Heart right ventricle (tissue), 16 donors: Measurements from ENCODE around the gene FAM168A. TPM values are rescaled to one million over a fixed set of nuclear protein-coding genes. Genes with fewer than 3 reads are reported as not detected.

ENCODE experiments used
- ATAC-seq, 8 donors: fragments of 200-7000 bp; cut with Tn5 transposase; one replicate each; pipeline ENCODE4 v1.9.1; 2020; ENCODE audit warnings: mild to moderate bottlenecking in 8 of 8, moderate library complexity in 8 of 8, moderate number of reproducible peaks in 1 of 8
- DNase-seq, 2 donors: peaks; one replicate each; pipeline ENCODE4 v3.0.0-alpha.2; 2020
- H3K27ac ChIP-seq, 10 donors: fragments of 200-600 bp; sonication (generic) in 2 of 10; one replicate each; pipeline versions ENCODE4 v1.5.0 to v1.8.0; 2020 to 2022; ENCODE audit warnings: mild to moderate bottlenecking in 3 of 10
- H3K27me3 ChIP-seq, 7 donors: fragments of 200-600 bp; one replicate each; pipeline ENCODE4 v1.8.0; 2021 to 2022; ENCODE audit warnings: mild to moderate bottlenecking in 2 of 7
- H3K36me3 ChIP-seq, 9 donors: fragments of 200-600 bp; sonication (generic) in 1 of 9; one replicate each; pipeline versions ENCODE4 v1.5.0 to v1.8.0; 2020 to 2022; ENCODE audit warnings: mild to moderate bottlenecking in 2 of 9
- H3K4me1 ChIP-seq, 9 donors: fragments of 200-600 bp; sonication (generic) in 1 of 9; one replicate each; pipeline versions ENCODE4 v1.5.0 to v1.8.0; 2020 to 2022; ENCODE audit warnings: mild to moderate bottlenecking in 4 of 9
- H3K4me3 ChIP-seq, 10 donors: fragments of 200-600 bp; sonication (generic) in 2 of 10; one replicate each; pipeline versions ENCODE4 v1.5.0 to v1.8.0; 2020 to 2022; ENCODE audit warnings: mild to moderate bottlenecking in 7 of 10, moderate library complexity in 2 of 10
- H3K9me3 ChIP-seq, 11 donors: fragments of 200-600 bp in 10 of 11; sonication (generic) in 2 of 11; one replicate each; pipeline versions ENCODE4 v1.5.0 to v1.8.0; 2013 to 2022; ENCODE audit warnings: mild to moderate bottlenecking in 2 of 11, control low read depth in 1 of 11, moderate library complexity in 1 of 11
- WGBS, 2 donors: extraction: QIAGEN DNeasy Blood & Tissue Kit; methylation state at CpG; one replicate each; pipeline ENCODE4 v1.1.7; 2013; ENCODE audit warnings: inconsistent platforms in 1 of 2; 5-methylcytosine and 5-hydroxymethylcytosine counted together
- intact Hi-C, 10 donors: fragments of 100-400 bp; cut with DNase I; formaldehyde crosslinking; loops; one replicate each; pipeline versions ENCODE4 v1.11.1 to v1.14.2; 2022
- polyA plus RNA-seq, 2 donors: library from polyadenylated mRNA; stranded (reverse); fragments of 200-250 nt; gene quantifications; one replicate each; pipeline ENCODE4 v1.2.3, GENCODE V29; 2013
- total RNA-seq, 10 donors: library from RNA; stranded (reverse); fragmentation: NEBNext Ultra II Directional in 3 of 10; extraction: Animal tissue kit (Norgen Biotek cat#: 25700) in 3 of 10; gene quantifications; one replicate each; pipeline versions ENCODE4 v1.2.1 to v1.2.4, GENCODE V29; 2021 to 2023
- TF ChIP-seq, protein P1 (sequence below), 9 donors: fragments of 200-600 bp; sonication (generic) in 2 of 9; IDR thresholded peaks; one replicate each; pipeline versions ENCODE4 v1.5.0 to v1.8.0; 2021 to 2022; ENCODE audit warnings: antibody characterized with exemption in 9 of 9, mild to moderate bottlenecking in 5 of 9, moderate library complexity in 1 of 9
- donor health status: Arrhythmogenic right ventricular cardiomyopathy.
- donor health status: ischemic (EF 13 %, LVEDD 7.1; RV severe dilation, severe dysfunction).
- donor health status: healthy with polysubstance abuse.
- donor health status: DM: no; HTN: yes; CAD: no.
- donor health status: DM: no; HTN: no; CAD: no.
- donor health status: ischemic (EF 25% LVEDD 6.9; RV normal size, moderate dysfunction).
- donor health status: ischemic (EF 25% LVEDD 5.7; RV mildly dilated, moderate dysfunction).
- donor health status: healthy.
- donor health status: DM: yes; HTN: yes; CAD: no.
- donor health status: Ischemic cardiomyopathy.
- donor health status: ischemic (EF 35%, LVEDD 5.7; RV mildly dilated, moderate dysfunction).
- donor health status: nonischemic (EF 11% LVEDD 7.7; RV severe dilation, severe dysfunction).
- donor health status: DM: yes; HTN: yes; CAD: no.
- donor health status: PGD.
- donor health status: ischemic (EF 29% LVEDD 5.4; RV normal size, mild dysfunction).
- donor health status: nonischemic (EF 23%, LVEDD 6.1; RV moderate dilation, normal function).

The FAM168A gene
- total and polyA plus RNA-seq, 12 donors: 7.9 to 37.1 (median 31.8) TPM

DNA sequence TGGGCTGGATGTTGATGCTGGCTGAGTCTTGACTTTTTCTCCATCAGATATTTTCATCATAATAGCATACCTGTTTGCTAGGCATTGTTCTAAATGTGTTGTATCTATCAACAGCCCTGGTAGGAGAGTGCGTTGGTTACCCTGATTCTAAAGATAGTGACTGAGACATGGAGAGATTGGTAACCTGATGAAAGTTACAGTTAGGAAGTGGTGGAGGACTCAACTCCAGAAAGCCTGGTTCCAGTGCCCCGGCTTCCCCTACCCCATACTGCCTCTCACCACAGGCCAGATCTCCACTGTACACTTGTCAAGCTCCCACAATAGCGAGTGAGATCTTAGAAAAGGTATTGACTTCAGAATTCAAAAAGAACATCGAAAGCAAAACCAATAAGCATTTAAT is 244.5 kb downstream of the FAM168A start:
- no peaks in the 10 kb centered on the region for H3K9me3 ChIP-seq
- ATAC-seq: no peak
- 90% methylated on average over 4 of the region's 4 CpGs for WGBS, 2 donors

DNA sequence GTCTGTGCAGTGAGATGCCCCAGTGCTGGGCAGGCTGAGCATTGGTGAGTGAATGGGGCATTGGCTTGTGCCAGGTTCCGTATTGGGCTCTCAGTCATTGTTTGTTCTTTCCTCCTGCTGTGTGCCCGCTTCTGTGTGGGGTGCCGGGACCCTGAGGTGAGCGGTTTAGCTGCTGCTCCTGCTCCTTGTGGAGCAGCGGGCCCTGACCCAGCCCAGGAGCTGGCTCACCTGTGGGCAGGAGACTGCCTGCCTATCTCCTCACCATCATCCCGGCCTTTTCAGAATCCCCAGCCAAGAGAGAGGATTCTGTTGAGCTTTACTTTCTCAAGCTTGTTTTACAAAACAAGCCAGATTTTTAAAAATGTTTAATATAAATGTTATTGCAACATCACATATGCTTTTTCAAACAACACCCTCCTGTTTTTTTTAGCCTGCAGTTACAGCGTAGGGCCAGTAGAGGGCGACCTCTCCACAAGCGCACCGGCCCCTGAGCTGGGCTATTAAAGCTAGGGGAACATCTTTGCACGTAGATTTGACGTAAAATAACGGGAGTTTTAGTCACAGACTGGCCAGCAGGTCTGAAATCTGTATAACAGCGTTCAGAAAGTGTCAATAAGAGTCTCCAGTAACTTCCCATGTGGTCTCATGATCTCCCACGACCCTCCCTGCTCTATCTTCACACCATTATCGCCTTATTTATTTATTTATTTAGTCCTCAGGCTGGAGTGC is 246.8 kb downstream of the FAM168A start:
- intact Hi-C loops: loop anchor here in 8 of 10 donors (1.0 to 5.0 kb wide), 5 partner anchors 41 to 311 kb away; no protein-coding TSS in a partner anchor
- Histone ChIP-seq H3K4me1 (peaks cover 0 to 26% (median 6%) of the 10 kb centered on the region in 9 donors), H3K4me3 (no peak overlapping the region), H3K9me3 (no peaks in the 10 kb centered on the region), H3K36me3 (peaks cover 0 to 75% (median 14%) of the 10 kb centered on the region in 9 donors), H3K27ac (no peak overlapping the region), H3K27me3 (no peaks in the 10 kb centered on the region)
- DNase-seq (no peak), ATAC-seq (peak; percentile 8 to 67 (median 40))
- WGBS, 2 donors: 23 to 26% methylated on average over 16 of the region's 16 CpGs
- TF ChIP-seq, protein P1, sequence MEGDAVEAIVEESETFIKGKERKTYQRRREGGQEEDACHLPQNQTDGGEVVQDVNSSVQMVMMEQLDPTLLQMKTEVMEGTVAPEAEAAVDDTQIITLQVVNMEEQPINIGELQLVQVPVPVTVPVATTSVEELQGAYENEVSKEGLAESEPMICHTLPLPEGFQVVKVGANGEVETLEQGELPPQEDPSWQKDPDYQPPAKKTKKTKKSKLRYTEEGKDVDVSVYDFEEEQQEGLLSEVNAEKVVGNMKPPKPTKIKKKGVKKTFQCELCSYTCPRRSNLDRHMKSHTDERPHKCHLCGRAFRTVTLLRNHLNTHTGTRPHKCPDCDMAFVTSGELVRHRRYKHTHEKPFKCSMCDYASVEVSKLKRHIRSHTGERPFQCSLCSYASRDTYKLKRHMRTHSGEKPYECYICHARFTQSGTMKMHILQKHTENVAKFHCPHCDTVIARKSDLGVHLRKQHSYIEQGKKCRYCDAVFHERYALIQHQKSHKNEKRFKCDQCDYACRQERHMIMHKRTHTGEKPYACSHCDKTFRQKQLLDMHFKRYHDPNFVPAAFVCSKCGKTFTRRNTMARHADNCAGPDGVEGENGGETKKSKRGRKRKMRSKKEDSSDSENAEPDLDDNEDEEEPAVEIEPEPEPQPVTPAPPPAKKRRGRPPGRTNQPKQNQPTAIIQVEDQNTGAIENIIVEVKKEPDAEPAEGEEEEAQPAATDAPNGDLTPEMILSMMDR (IDR thresholded peaks at IDR 0.05): peak; percentile 94 to 99 (median 99)

More for the DNA sequence above, 244.5 kb downstream of the FAM168A start:
- peaks cover 0 to 26% (median 6%) of the 10 kb centered on the region in 9 donors for H3K4me1 ChIP-seq
- DNase-seq: no peak
- no peak overlapping the region for H3K27ac ChIP-seq
- no peak overlapping the region for H3K4me3 ChIP-seq
- peaks cover 0 to 83% (median 24%) of the 10 kb centered on the region in 9 donors for H3K36me3 ChIP-seq
- H3K27me3 ChIP-seq: no peaks in the 10 kb centered on the region
- TF ChIP-seq, protein P1 (IDR thresholded peaks at IDR 0.05): no peak
- intact Hi-C loops: loop anchor here in 6 of 10 donors (2.0 to 5.0 kb wide), 3 partner anchors 39 to 309 kb away; no protein-coding TSS in a partner anchor

Other genes with a start within 250 kb of the FAM168A start
- 1 to 10 TPM; 1.0 to 9.2 (median 2.7) TPM for gene RELT, start 221.7 kb downstream of the FAM168A start, total RNA-seq
- 1 to 10 TPM; 2.0 to 5.6 TPM for gene RELT, start 221.7 kb downstream of the FAM168A start, polyA plus RNA-seq
- 10 to 100 TPM in 8 of 10 donors, 1 to 10 TPM in 2; 6.5 to 44.8 (median 18.8) TPM for gene PLEKHB1, start 48.5 kb upstream of the FAM168A start, total RNA-seq
- 10 to 100 TPM in 1 of 2 donors, under 1 TPM in 1; 0.71 to 11.8 TPM for gene PLEKHB1, start 48.5 kb upstream of the FAM168A start, polyA plus RNA-seq
- 100 to 1,000 TPM in 8 of 10 donors, 10 to 100 TPM in 2; 96.5 to 137 (median 120) TPM for gene RAB6A, start 163.0 kb upstream of the FAM168A start, total RNA-seq
- gene RAB6A, start 163.0 kb upstream of the FAM168A start, polyA plus RNA-seq: 10 to 100 TPM; 39.1 to 67.8 TPM
- gene MRPL48, start 189.8 kb upstream of the FAM168A start, total RNA-seq: 10 to 100 TPM; 25.1 to 44.4 (median 32.6) TPM
- 10 to 100 TPM; 32.8 to 39.7 TPM for gene MRPL48, start 189.8 kb upstream of the FAM168A start, polyA plus RNA-seq